CD4-positive, alpha-beta T cell (primary cell): ENCODE data around the gene ZNF524. TPM values are rescaled to one million over a fixed set of nuclear protein-coding genes. Genes with fewer than 3 reads are reported as not detected.
A peak's percentile ranks its signal among the peaks of the same experiment; 100 is the strongest.

Source experiments
- ATAC-seq: fragments of 200-7000 bp; cut with Tn5 transposase; one replicate; pipeline ENCODE4 v1.10.0; 2022; ENCODE audit warnings: mild to moderate bottlenecking; ENCODE audit not compliant: poor library complexity
- CTCF ChIA-PET: fragments of 350-600 bp; sonication (Branson Sonifier 250); formaldehyde crosslinking; loops from one replicate; lab custom pipeline; 2021; ENCODE audit warnings: antibody characterized with exemption, inconsistent platforms; lab: Charles Lee
- POLR2A ChIA-PET: fragments of 350-600 bp; sonication (Branson Sonifier 250); formaldehyde crosslinking; loops from one replicate; lab custom pipeline; 2021; ENCODE audit warnings: antibody characterized with exemption, inconsistent platforms; lab: Charles Lee
- DNase-seq, 14 experiments: peaks; one replicate each; pipeline ENCODE4 v3.0.0-alpha.2; 2013 to 2020; ENCODE audit warnings: mixed read lengths in 2 of 14
- H3K27ac ChIP-seq, 2 donors: one replicate each; pipeline versions ENCODE4 v1.5.1 to v1.7.0; 2013; ENCODE audit warnings: low read length in 2 of 2, low read depth in 1 of 2, mild to moderate bottlenecking in 1 of 2
- H3K27me3 ChIP-seq, 2 experiments: 1 replicate in 1 of 2; 2 replicates in 1 of 2; pipeline versions ENCODE4 v1.6.1 to v1.7.0; 2013; ENCODE audit warnings: low read length in 2 of 2, control low read depth in 1 of 2, mild to moderate bottlenecking in 1 of 2, moderate library complexity in 1 of 2; ENCODE audit not compliant: insufficient read depth in 2 of 2, control insufficient read depth in 1 of 2
- H3K36me3 ChIP-seq: one replicate; pipeline ENCODE4 v1.6.1; 2013; ENCODE audit warnings: low read length, control low read depth; ENCODE audit not compliant: insufficient read depth
- H3K4me1 ChIP-seq: one replicate; pipeline ENCODE4 v1.6.1; 2013; ENCODE audit warnings: low read length, control low read depth; ENCODE audit not compliant: insufficient read depth
- H3K4me3 ChIP-seq: one replicate; pipeline ENCODE4 v1.5.1; 2013; ENCODE audit warnings: mild to moderate bottlenecking, low read length, moderate library complexity
- H3K9me3 ChIP-seq, 2 experiments: 1 replicate in 1 of 2; 2 replicates in 1 of 2; pipeline versions ENCODE4 v1.6.1 to v1.7.0; 2013; ENCODE audit warnings: low read length in 2 of 2, mild to moderate bottlenecking in 2 of 2, control low read depth in 1 of 2, moderate library complexity in 1 of 2; ENCODE audit not compliant: control insufficient read depth in 1 of 2, insufficient read depth in 1 of 2
- H3K27ac Mint-ChIP-seq: one replicate; pipeline ENCODE4 v1.8.0; 2020; ENCODE audit warnings: mixed read lengths
- H3K27me3 Mint-ChIP-seq: one replicate; pipeline ENCODE4 v1.8.0; 2021; ENCODE audit warnings: mixed read lengths
- H3K36me3 Mint-ChIP-seq: one replicate; pipeline ENCODE4 v1.8.0; 2021; ENCODE audit warnings: low read depth, mixed read lengths
- H3K4me1 Mint-ChIP-seq: one replicate; pipeline ENCODE4 v1.8.0; 2021; ENCODE audit warnings: low read depth, mixed read lengths
- H3K4me3 Mint-ChIP-seq: one replicate; pipeline ENCODE4 v1.8.0; 2020; ENCODE audit warnings: mild to moderate bottlenecking, mixed read lengths
- H3K9me3 Mint-ChIP-seq: one replicate; pipeline ENCODE4 v1.8.0; 2020; ENCODE audit warnings: mixed read lengths
- intact Hi-C, 2 experiments: fragments of 100-400 bp; cut with DNase I in 1 of 2; cut with micrococcal nuclease in 1 of 2; formaldehyde crosslinking; loops; one replicate each; pipeline versions ENCODE4 v1.15.1 to v1.9.0; 2023 to 2025; cut with DNase I, micrococcal nuclease
- total RNA-seq, 174 experiments: library from RNA in 2 of 174; stranded (reverse) in 2 of 174; gene quantifications; one replicate each; pipeline ENCODE4 v1.2.3 and lab custom pipeline; 2021 to 2026
- TF ChIP-seq, protein P1 (sequence below): fragments of 200-600 bp; IDR thresholded peaks from one replicate; pipeline ENCODE4 v1.8.0; 2022; ENCODE audit warnings: antibody characterized with exemption, mild to moderate bottlenecking

The ZNF524 gene
- total RNA-seq, 2 experiments from 2014 or later, result 9.6 to 10.3 TPM

DNA sequence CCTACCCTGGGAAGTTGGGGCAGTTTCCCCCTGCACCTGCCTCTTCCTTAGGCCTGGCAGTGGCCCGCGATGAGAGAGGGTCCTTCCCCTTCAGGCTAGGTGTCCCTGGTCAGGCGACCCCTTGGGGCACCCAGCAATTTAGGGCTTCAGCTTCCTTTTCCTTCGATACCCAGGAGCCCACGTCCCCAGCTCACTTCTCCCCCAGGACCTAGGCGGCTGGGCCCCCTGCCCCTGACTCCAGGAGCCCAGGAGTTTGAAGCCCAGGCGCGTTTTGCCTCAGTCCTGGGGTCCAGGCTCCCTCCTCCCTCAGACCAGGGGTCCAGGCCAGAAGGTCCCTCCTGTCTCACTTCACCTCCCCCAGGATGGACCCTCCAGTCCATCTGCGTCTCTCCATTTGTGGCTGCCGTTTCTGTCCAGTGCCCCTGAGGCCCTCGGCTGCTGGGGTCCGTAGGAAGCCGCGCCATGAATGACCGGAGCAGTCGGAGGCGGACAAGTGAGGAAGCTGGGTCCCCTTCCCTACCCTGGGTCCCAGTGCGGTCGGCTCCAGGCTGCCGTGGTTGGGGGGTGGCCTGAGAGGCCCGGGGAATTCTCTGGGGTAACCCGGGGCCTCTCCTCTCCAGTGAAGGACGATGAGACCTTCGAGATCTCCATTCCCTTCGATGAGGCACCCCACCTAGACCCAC, 48.6 kb downstream of the ZNF524 start:
- Mint-ChIP-seq H3K4me3 (peak overlapping the region; percentile 76), H3K27ac (no peak overlapping the region), H3K36me3 (peaks cover 11% of the 10 kb centered on the region), H3K27me3 (no peaks in the 10 kb centered on the region), H3K4me1 (peaks cover 34% of the 10 kb centered on the region), H3K9me3 (no peaks in the 10 kb centered on the region)
- intact Hi-C loops, result loop anchor here in 1 of 2 experiments (5.0 kb wide), 1 partner anchor 34 kb away; no protein-coding TSS in a partner anchor
- ATAC-seq, result no peak
- Histone ChIP-seq H3K36me3 (peaks cover 12% of the 10 kb centered on the region), H3K9me3 (no peaks in the 10 kb centered on the region), H3K4me1 (peaks cover 49% of the 10 kb centered on the region), H3K27me3 (no peaks in the 10 kb centered on the region), H3K4me3 (peak overlapping the region; percentile 59), H3K27ac (no peak overlapping the region)
- TF ChIP-seq, protein P1, sequence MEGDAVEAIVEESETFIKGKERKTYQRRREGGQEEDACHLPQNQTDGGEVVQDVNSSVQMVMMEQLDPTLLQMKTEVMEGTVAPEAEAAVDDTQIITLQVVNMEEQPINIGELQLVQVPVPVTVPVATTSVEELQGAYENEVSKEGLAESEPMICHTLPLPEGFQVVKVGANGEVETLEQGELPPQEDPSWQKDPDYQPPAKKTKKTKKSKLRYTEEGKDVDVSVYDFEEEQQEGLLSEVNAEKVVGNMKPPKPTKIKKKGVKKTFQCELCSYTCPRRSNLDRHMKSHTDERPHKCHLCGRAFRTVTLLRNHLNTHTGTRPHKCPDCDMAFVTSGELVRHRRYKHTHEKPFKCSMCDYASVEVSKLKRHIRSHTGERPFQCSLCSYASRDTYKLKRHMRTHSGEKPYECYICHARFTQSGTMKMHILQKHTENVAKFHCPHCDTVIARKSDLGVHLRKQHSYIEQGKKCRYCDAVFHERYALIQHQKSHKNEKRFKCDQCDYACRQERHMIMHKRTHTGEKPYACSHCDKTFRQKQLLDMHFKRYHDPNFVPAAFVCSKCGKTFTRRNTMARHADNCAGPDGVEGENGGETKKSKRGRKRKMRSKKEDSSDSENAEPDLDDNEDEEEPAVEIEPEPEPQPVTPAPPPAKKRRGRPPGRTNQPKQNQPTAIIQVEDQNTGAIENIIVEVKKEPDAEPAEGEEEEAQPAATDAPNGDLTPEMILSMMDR, result no peak
- POLR2A ChIA-PET, result interaction anchor here (0.9 to 2.0 kb wide), 2 partner anchors 9 to 15 kb away, joined by 3 to 14 read pairs; no protein-coding TSS in a partner anchor
- CTCF ChIA-PET, result interaction anchor here (1.8 to 2.5 kb wide), 2 partner anchors 16 to 43 kb away, joined by 4 to 12 read pairs; partner anchors contain the start of gene ZNF865
- no peak for DNase-seq

DNA sequence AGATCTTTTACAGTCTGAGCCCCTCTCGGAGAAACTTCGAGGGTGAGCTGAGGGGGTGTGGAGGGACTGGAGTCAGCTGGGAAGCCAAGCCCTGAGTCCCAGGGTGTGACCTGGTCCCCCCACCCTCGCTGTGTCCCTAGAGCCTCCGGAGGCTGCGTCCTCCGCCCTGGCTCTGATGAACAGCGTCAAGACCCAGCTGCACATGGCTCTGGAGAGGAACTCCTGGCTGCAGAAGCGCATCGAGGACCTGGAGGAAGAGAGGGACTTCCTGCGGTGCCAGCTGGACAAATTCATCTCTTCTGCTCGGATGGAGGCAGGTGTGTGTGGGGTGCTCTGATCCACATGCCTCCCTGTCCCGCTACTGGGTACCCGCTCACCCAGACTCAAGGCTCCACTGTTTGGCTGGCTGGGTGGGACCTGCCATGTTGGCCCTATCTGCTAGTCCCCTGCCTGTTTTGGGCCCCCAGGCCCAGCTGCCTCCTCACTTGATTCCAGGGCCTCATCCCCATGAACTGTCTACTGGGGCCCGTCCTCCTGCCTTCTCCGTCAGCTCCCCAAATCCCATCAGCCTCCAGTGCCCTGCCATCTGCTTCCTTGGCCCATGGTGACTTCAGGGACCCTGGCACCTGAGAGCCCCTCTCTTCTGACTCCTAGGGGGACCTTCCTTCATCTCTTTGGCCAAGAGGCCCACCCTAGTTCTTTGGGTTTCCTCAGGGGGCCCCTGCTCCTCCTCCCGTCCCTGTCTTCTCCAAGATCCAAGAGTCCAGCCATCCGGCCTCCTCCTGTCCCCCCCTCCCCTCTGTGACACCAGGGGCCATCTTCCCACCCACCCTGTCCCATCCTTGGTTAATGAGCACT, 49.4 kb downstream of the ZNF524 start:
- intact Hi-C loops, result loop anchor here in 1 of 2 experiments (5.0 to 10.0 kb wide), 2 partner anchors 33 to 1455 kb away; partner anchors contain the start of gene TSEN34
- Histone ChIP-seq H3K36me3 (peaks cover 12% of the 10 kb centered on the region), H3K27ac (no peak overlapping the region), H3K9me3 (no peaks in the 10 kb centered on the region), H3K4me3 (no peak overlapping the region), H3K4me1 (peaks cover 41% of the 10 kb centered on the region), H3K27me3 (no peaks in the 10 kb centered on the region)
- ChIA-PET CTCF (interaction anchor here (0.6 kb wide), 1 partner anchor 17 kb away, joined by 3 read pairs; no protein-coding TSS in a partner anchor), POLR2A (interaction anchor here (0.9 kb wide), 1 partner anchor 10 kb away, joined by 3 read pairs; no protein-coding TSS in a partner anchor)
- Mint-ChIP-seq H3K4me1 (peaks cover 27% of the 10 kb centered on the region), H3K4me3 (peak overlapping the region; percentile 85), H3K27me3 (no peaks in the 10 kb centered on the region), H3K9me3 (no peaks in the 10 kb centered on the region), H3K36me3 (peaks cover 15% of the 10 kb centered on the region), H3K27ac (peak overlapping the region; percentile 17)
- TF ChIP-seq, protein P1, result no peak
- DNase-seq (peak in 1 of 14 experiments; percentile 40), ATAC-seq (no peak)

DNA sequence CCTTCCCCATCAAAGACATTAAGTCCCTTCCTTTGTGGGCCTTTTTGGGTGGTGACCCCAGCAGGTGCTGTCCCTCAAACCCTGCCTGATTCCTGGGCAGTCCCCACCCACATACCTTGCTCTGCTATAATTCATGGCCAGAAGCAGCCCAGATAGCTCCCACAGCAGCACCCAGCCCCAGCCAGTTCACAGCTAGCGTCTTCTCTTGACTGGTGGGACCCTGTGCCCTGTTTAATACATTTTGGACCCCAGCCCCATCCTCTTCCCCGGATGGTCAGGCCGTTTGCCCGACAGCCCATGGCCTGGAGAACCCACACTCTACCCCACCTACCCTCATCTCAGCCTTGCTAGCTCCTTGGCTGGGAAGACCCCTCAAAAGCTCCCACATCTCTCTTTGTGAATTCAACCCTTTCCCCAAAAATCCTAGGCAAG, 50.1 kb downstream of the ZNF524 start:
- no peak for ATAC-seq
- peaks cover 27% of the 10 kb centered on the region for H3K4me1 Mint-ChIP-seq
- peaks cover 5% of the 10 kb centered on the region for H3K36me3 ChIP-seq
- no peak overlapping the region for H3K27ac Mint-ChIP-seq
- no peaks in the 10 kb centered on the region for H3K9me3 Mint-ChIP-seq
- H3K4me3 ChIP-seq, result no peak overlapping the region
- H3K36me3 Mint-ChIP-seq, result peaks cover 16% of the 10 kb centered on the region
- no peaks in the 10 kb centered on the region for H3K27me3 ChIP-seq
- TF ChIP-seq, protein P1, result no peak
- CTCF ChIA-PET, result interaction anchor here (0.6 kb wide), 1 partner anchor 18 kb away, joined by 3 read pairs; no protein-coding TSS in a partner anchor
- no peaks in the 10 kb centered on the region for H3K27me3 Mint-ChIP-seq
- peaks cover 34% of the 10 kb centered on the region for H3K4me1 ChIP-seq
- intact Hi-C loops, result loop anchor here in 1 of 2 experiments (10.0 kb wide), 1 partner anchor 1455 kb away; the partner anchor contains the start of gene TSEN34
- peak in 1 of 14 experiments; percentile 23 for DNase-seq
- H3K27ac ChIP-seq, result no peak overlapping the region
- no peaks in the 10 kb centered on the region for H3K9me3 ChIP-seq
- H3K4me3 Mint-ChIP-seq, result peak overlapping the region; percentile 84
- POLR2A ChIA-PET, result no interaction called here
